ENCODE measurements around the gene SLC26A4. TPM values are rescaled to one million over a fixed set of nuclear protein-coding genes. Genes with fewer than 3 reads are reported as not detected.

Gene SLC26A4
- total and polyA plus RNA-seq, 9 of the 15 experiments (the other 6 are each of a cell fraction or from before 2014, with no cell fraction given) = 0.09 to 1.2 (median 0.33) TPM

DNA sequence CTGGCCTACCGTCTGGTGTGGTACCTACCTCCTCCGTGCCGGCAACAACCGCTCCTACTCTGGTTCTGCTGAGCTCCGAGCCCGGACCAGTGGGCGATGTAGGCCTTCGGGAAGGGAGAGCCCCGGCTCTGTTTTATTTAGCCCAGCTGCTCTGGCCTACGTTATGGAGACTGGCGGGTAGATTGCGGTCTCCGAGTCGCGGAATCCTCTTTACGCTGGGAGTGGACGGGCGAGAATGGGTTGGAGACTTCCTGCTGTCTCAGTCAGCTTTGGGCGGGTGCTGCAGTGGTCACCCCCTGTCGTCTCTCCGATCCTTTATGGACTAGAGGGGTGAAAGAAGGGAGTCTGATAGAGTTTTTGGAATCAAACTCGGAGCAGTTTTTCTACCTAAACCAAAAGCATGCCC lies 83.7 kb downstream of the SLC26A4 start (continued):
- TF ChIP-seq RBBP5 (IDR thresholded peaks at IDR 0.05; ENCODE audit: borderline replicate concordance, insufficient read depth, low read length, poor library complexity, severe bottlenecking) (peak; percentile 72), ZNF507 (tag; conservative IDR thresholded peaks at IDR 0.05) (no peak), HLTF (IDR thresholded peaks at IDR 0.05) (0 out of 2 replicates have a peak, but pooled peaks have one; percentile 13), ZBED1 (IDR thresholded peaks at IDR 0.05) (peak; percentile 64; the same call in 1 of the 2 replicates), KAT8 (IDR thresholded peaks at IDR 0.05; ENCODE audit: low read depth) (no peak), ZNF57 (CRISPR knock-in tag; IDR thresholded peaks at IDR 0.05) (no peak), OTX1 (CRISPR knock-in tag; IDR thresholded peaks at IDR 0.05) (0 out of 2 replicates have a peak, but pooled peaks have one; percentile 45), HBP1 (CRISPR knock-in tag; IDR thresholded peaks at IDR 0.05) (0 out of 2 replicates have a peak, but pooled peaks have one; percentile 33), MYC (IDR thresholded peaks at IDR 0.05; ENCODE audit: low read depth, low read length) (no peak), MYC (CRISPR knock-in tag; IDR thresholded peaks at IDR 0.05; ENCODE audit: borderline replicate concordance, low read depth) (peak; percentile 7; the same call in 1 of the 2 replicates), CHD4 (IDR thresholded peaks at IDR 0.05; ENCODE audit: insufficient read depth, insufficient replicate concordance, low read depth, low read length, poor library complexity, severe bottlenecking) (no peak), BRD4 (IDR thresholded peaks at IDR 0.05) (0 out of 2 replicates have a peak, but pooled peaks have one; percentile 86), TRIM24 (IDR thresholded peaks at IDR 0.05) (0 out of 4 replicates have a peak, but pooled peaks of 1 of the 2 experiments have one; percentile 13), ZNF408 (CRISPR knock-in tag; IDR thresholded peaks at IDR 0.05; ENCODE audit: low read depth) (0 out of 2 replicates have a peak, but pooled peaks have one; percentile 13), ZSCAN32 (CRISPR knock-in tag; IDR thresholded peaks at IDR 0.05) (no peak), NKRF (IDR thresholded peaks at IDR 0.05; ENCODE audit: borderline replicate concordance) (0 out of 2 replicates have a peak, but pooled peaks have one; percentile 6), RNF2 (IDR thresholded peaks at IDR 0.05) (peak; percentile 37; the same call in 1 of the 2 replicates), ZFX (CRISPR knock-in tag; IDR thresholded peaks at IDR 0.05) (0 out of 2 replicates have a peak, but pooled peaks have one; percentile 25), CBFB (CRISPR knock-in tag; IDR thresholded peaks at IDR 0.05) (peak; percentile 79), NR4A1 (CRISPR knock-in tag; IDR thresholded peaks at IDR 0.05) (peak; percentile 85), NR4A1 (tag; IDR thresholded peaks at IDR 0.05) (no peak), CBFA2T3 (IDR thresholded peaks at IDR 0.05) (no peak), FOXJ3 (CRISPR knock-in tag; IDR thresholded peaks at IDR 0.05) (0 out of 2 replicates have a peak, but pooled peaks have one; percentile 46)
- TF ChIP-seq, protein P1, sequence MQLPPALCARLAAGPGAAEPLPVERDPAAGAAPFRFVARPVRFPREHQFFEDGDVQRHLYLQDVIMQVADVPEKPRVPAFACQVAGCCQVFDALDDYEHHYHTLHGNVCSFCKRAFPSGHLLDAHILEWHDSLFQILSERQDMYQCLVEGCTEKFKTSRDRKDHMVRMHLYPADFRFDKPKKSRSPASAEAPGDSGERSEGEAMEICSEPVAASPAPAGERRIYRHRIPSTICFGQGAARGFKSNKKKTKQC (CRISPR knock-in tag; IDR thresholded peaks at IDR 0.05) = peak; percentile 45
- TF ChIP-seq, protein P2, sequence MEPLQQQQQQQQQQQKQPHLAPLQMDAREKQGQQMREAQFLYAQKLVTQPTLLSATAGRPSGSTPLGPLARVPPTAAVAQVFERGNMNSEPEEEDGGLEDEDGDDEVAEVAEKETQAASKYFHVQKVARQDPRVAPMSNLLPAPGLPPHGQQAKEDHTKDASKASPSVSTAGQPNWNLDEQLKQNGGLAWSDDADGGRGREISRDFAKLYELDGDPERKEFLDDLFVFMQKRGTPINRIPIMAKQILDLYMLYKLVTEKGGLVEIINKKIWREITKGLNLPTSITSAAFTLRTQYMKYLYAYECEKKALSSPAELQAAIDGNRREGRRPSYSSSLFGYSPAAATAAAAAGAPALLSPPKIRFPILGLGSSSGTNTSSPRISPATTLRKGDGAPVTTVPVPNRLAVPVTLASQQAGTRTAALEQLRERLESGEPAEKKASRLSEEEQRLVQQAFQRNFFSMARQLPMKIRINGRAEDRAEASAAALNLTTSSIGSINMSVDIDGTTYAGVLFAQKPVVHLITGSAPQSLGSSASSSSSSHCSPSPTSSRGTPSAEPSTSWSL (CRISPR knock-in tag; IDR thresholded peaks at IDR 0.05; ENCODE audit: borderline replicate concordance) = 0 out of 2 replicates have a peak, but pooled peaks have one; percentile 70
